Central memory CD8-positive, alpha-beta T cell (primary cell): ENCODE measurements around the gene GPN1.
"Not testable (repeated sequence)": the region's sequence is repeated elsewhere in the genome, so short reads cannot be mapped to it uniquely, and the experiment has no call there.

Source experiments
- ATAC-seq: fragments of 150-1000 bp; cut with Tn5 transposase; replicated peaks from 2 replicates; pipeline ENCODE4 v1.10.0; 2022; ENCODE audit warnings: mild to moderate bottlenecking, moderate FRiP score, moderate number of reproducible peaks; ENCODE audit not compliant: poor library complexity, severe bottlenecking; ENCODE audit errors: extremely low read depth
- DNase-seq, 2 donors: peaks; one replicate each; pipeline ENCODE4 v3.0.0; 2021; ENCODE audit warnings: low spot score in 2 of 2
- H3K27ac Mint-ChIP-seq: one replicate; pipeline ENCODE4 v1.8.0; 2022; ENCODE audit warnings: low read depth, mild to moderate bottlenecking, moderate library complexity, mixed read lengths
- H3K27me3 Mint-ChIP-seq: one replicate; pipeline ENCODE4 v1.8.0; 2022; ENCODE audit warnings: mixed read lengths
- H3K36me3 Mint-ChIP-seq: one replicate; pipeline ENCODE4 v1.8.0; 2022; ENCODE audit warnings: mild to moderate bottlenecking, moderate library complexity, mixed read lengths; ENCODE audit not compliant: insufficient read depth
- H3K4me1 Mint-ChIP-seq: one replicate; pipeline ENCODE4 v1.8.0; 2022; ENCODE audit warnings: mixed read lengths
- H3K4me3 Mint-ChIP-seq: one replicate; pipeline ENCODE4 v1.8.0; 2022; ENCODE audit warnings: mild to moderate bottlenecking, moderate library complexity, mixed read lengths
- H3K9me3 Mint-ChIP-seq: one replicate; pipeline ENCODE4 v1.8.0; 2022; ENCODE audit warnings: mixed read lengths

The GPN1 gene

GRCh38 chr2:27628767-27629709, at the start of gene GPN1, which contains the start of gene CCDC121:
GPN1 (plus strand) TSS chr2:27629050; CDS start chr2:27629059, 9 bp downstream.
CCDC121 (minus strand) TSS chr2:27629012; CDS start chr2:27627799, 1,213 bp downstream.
- Mint-ChIP-seq H3K27me3 (no peaks in the 10 kb centered on the region), H3K9me3 (no peaks in the 10 kb centered on the region), H3K36me3 (peaks cover 19% of the 10 kb centered on the region), H3K4me3 (no peak within 1 kb of the TSS), H3K27ac (peak within 1 kb of the TSS; percentile 76), H3K4me1 (peaks cover 15% of the 10 kb centered on the region)
- DNase-seq: peak; percentile 86 to 94
- peak; percentile 100 for ATAC-seq

GRCh38 chr2:27581417-27582128, 47.3 kb upstream of the GPN1 start:
- peaks cover 8% of the 10 kb centered on the region for H3K36me3 Mint-ChIP-seq
- ATAC-seq: no peak
- H3K9me3 Mint-ChIP-seq: no peaks in the 10 kb centered on the region
- no peak for DNase-seq
- peak overlapping the region; percentile 81 for H3K4me3 Mint-ChIP-seq
- H3K4me1 Mint-ChIP-seq: peaks cover 38% of the 10 kb centered on the region
- H3K27me3 Mint-ChIP-seq: no peaks in the 10 kb centered on the region
- no peak overlapping the region for H3K27ac Mint-ChIP-seq

- ATAC-seq (no peak), DNase-seq (no peak)
- Mint-ChIP-seq H3K27me3 (no peaks in the 10 kb centered on the region), H3K9me3 (no peaks in the 10 kb centered on the region), H3K4me1 (peaks cover 45% of the 10 kb centered on the region), H3K36me3 (peaks cover 8% of the 10 kb centered on the region), H3K4me3 (peak overlapping the region; percentile 81), H3K27ac (peak overlapping the region; percentile 78)
Observed at GRCh38 chr2:27582129-27582694, 46.6 kb upstream of the GPN1 start.

- peak; percentile 86 for ATAC-seq
- Mint-ChIP-seq H3K4me3 (peak within 1 kb of the TSS; percentile 81), H3K27ac (peak within 1 kb of the TSS; percentile 78), H3K36me3 (peaks cover 8% of the 10 kb centered on the region), H3K4me1 (peaks cover 48% of the 10 kb centered on the region), H3K9me3 (no peaks in the 10 kb centered on the region), H3K27me3 (no peaks in the 10 kb centered on the region)
- DNase-seq: peak; percentile 48 to 51
Observed at GRCh38 chr2:27582695-27583389, 46.0 kb upstream of the GPN1 start, which contains the start of gene ZNF512. ZNF512 (plus strand) TSS chr2:27583042; CDS start chr2:27583113, 71 bp downstream.

GRCh38 chr2:27583390-27583915, 45.4 kb upstream of the GPN1 start:
- ATAC-seq (peak; percentile 25), DNase-seq (no peak)
- no peaks in the 10 kb centered on the region for H3K27me3 Mint-ChIP-seq

GRCh38 chr2:27584597-27584996, 44.3 kb upstream of the GPN1 start:
- peaks cover 8% of the 10 kb centered on the region for H3K36me3 Mint-ChIP-seq

More at GRCh38 chr2:27583390-27583915, 45.4 kb upstream of the GPN1 start:
- H3K4me1 Mint-ChIP-seq: peaks cover 50% of the 10 kb centered on the region
- peaks cover 8% of the 10 kb centered on the region for H3K36me3 Mint-ChIP-seq
- H3K4me3 Mint-ChIP-seq: peak overlapping the region; percentile 81
- H3K9me3 Mint-ChIP-seq: no peaks in the 10 kb centered on the region
- H3K27ac Mint-ChIP-seq: peak overlapping the region; percentile 78

GRCh38 chr2:27587025-27587424, 41.8 kb upstream of the GPN1 start:
- Mint-ChIP-seq H3K36me3 (peaks cover 3% of the 10 kb centered on the region), H3K27ac (no peak overlapping the region), H3K9me3 (no peaks in the 10 kb centered on the region)

More at GRCh38 chr2:27584597-27584996, 44.3 kb upstream of the GPN1 start:
- ATAC-seq (no peak), DNase-seq (no peak)
- no peaks in the 10 kb centered on the region for H3K27me3 Mint-ChIP-seq
- H3K4me3 Mint-ChIP-seq: peak overlapping the region; percentile 81
- peak overlapping the region; percentile 1 for H3K27ac Mint-ChIP-seq
- H3K4me1 Mint-ChIP-seq: peaks cover 54% of the 10 kb centered on the region
- H3K9me3 Mint-ChIP-seq: no peaks in the 10 kb centered on the region

GRCh38 chr2:27588308-27588707, 40.5 kb upstream of the GPN1 start:
- Mint-ChIP-seq H3K36me3 (peaks cover 1% of the 10 kb centered on the region), H3K4me1 (peaks cover 63% of the 10 kb centered on the region)

More at GRCh38 chr2:27587025-27587424, 41.8 kb upstream of the GPN1 start:
- no peaks in the 10 kb centered on the region for H3K27me3 Mint-ChIP-seq
- peak overlapping the region; percentile 2 for H3K4me3 Mint-ChIP-seq
- peaks cover 65% of the 10 kb centered on the region for H3K4me1 Mint-ChIP-seq
- no peak for ATAC-seq
- no peak for DNase-seq

GRCh38 chr2:27591745-27592144, 37.1 kb upstream of the GPN1 start:
- Mint-ChIP-seq H3K36me3 (peaks cover 5% of the 10 kb centered on the region), H3K27me3 (no peaks in the 10 kb centered on the region), H3K4me1 (peaks cover 43% of the 10 kb centered on the region), H3K27ac (no peak overlapping the region), H3K9me3 (no peaks in the 10 kb centered on the region), H3K4me3 (no peak overlapping the region)
- no peak for ATAC-seq
- no peak for DNase-seq

More at GRCh38 chr2:27588308-27588707, 40.5 kb upstream of the GPN1 start:
- no peak overlapping the region for H3K27ac Mint-ChIP-seq
- no peaks in the 10 kb centered on the region for H3K9me3 Mint-ChIP-seq
- no peaks in the 10 kb centered on the region for H3K27me3 Mint-ChIP-seq
- DNase-seq: no peak
- no peak for ATAC-seq
- H3K4me3 Mint-ChIP-seq: no peak overlapping the region

GRCh38 chr2:27593240-27593639, 35.6 kb upstream of the GPN1 start:
- Mint-ChIP-seq H3K27ac (no peak overlapping the region), H3K9me3 (no peaks in the 10 kb centered on the region), H3K36me3 (peaks cover 11% of the 10 kb centered on the region), H3K4me3 (no peak overlapping the region), H3K27me3 (no peaks in the 10 kb centered on the region), H3K4me1 (peaks cover 40% of the 10 kb centered on the region)
- ATAC-seq: no peak
- DNase-seq: no peak

GRCh38 chr2:27594020-27594703, 34.7 kb upstream of the GPN1 start:
- not testable (repeated sequence) for ATAC-seq, DNase-seq, H3K27me3 Mint-ChIP-seq, H3K9me3 Mint-ChIP-seq, H3K4me3 Mint-ChIP-seq, H3K27ac Mint-ChIP-seq
- H3K36me3 Mint-ChIP-seq: peaks cover 18% of the 10 kb centered on the region
- peaks cover 40% of the 10 kb centered on the region for H3K4me1 Mint-ChIP-seq
